Measurements from ENCODE around the gene TTC39A. TPM values are rescaled to one million over a fixed set of nuclear protein-coding genes. Genes with fewer than 3 reads are reported as not detected.

TTC39A gene
- total and polyA plus RNA-seq, 2 of the 13 experiments (the other 11 are each of a cell fraction or from before 2014, with no cell fraction given), result 0.33 to 1.5 TPM

DNA sequence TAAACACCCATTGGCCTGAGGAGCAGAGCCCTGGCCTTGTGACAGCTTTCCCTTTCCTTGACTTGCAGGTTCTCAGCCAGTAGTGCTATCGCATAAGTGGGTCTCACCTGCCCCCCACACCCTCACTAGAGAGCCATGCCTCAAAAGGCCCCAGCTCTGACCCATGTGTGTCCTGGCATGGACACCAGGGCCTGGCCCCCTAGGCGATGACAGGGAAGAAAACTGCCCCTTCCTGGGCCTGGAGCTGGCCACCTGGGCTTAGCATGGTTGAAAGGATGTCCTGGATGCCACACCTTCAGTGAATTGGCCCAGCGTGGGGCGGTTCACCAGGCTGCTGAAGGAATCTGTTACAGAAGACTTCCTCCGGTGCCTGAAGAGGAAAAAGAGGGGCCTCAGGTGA, 18.5 kb downstream of the TTC39A start:
- CTCF ChIA-PET (ENCODE audit: low intra/inter-chr PET ratio, low total read pairs), result no interaction called here
- Histone ChIP-seq H3K79me2 (ENCODE audit: insufficient read depth, low read length) (no peaks in the 10 kb centered on the region), H3K9ac (ENCODE audit: insufficient read depth, low read depth, low read length) (no peak overlapping the region), H4K20me1 (ENCODE audit: insufficient read depth, low read length) (no peaks in the 10 kb centered on the region), H3K4me2 (ENCODE audit: low read depth, low read length) (no peak overlapping the region), H3K27ac (ENCODE audit: extremely low read length, insufficient read depth, low read length) (no peak overlapping the region), H3K36me3 (replicated peaks in 1 of 2; ENCODE audit: control insufficient read depth in 1 of 2, insufficient read depth in 2 of 2, low read length in 2 of 2) (no peaks in the 10 kb centered on the region), H3K4me3 (replicated peaks in 1 of 3; ENCODE audit: insufficient read depth in 1 of 3, low read depth in 2 of 3, low read length in 3 of 3) (no peak overlapping the region), H3K4me1 (ENCODE audit: insufficient read depth, low read length) (peaks cover 29% of the 10 kb centered on the region), H3K9me3 (ENCODE audit: low read length) (no peaks in the 10 kb centered on the region), H2AFZ (ENCODE audit: low read length) (no peak overlapping the region), H3K27me3 (ENCODE audit: control insufficient read depth in 1 of 2, insufficient read depth in 2 of 2, low read length in 2 of 2) (no peaks in the 10 kb centered on the region)
- POLR2A ChIA-PET, result no interaction called here
- DNase-seq (ENCODE audit: low spot score), result no peak
- no peak for FAIRE-seq
- no peak for ATAC-seq
- BruUV-seq (replicated peaks), result no TSS peak
- in situ Hi-C loops (cut with HindIII; ENCODE audit: extremely low pct_ligation_motif_present, low pct_unique_long_range_greater_than_20kb) (no loop called here), intact Hi-C loops (cut with micrococcal nuclease; ENCODE audit: unreplicated experiment) (no loop called here)
- TF ChIP-seq BRF2 (CRISPR knock-in tag; IDR thresholded peaks at IDR 0.05), result no peak
- TF ChIP-seq ZNF747 (CRISPR knock-in tag; IDR thresholded peaks at IDR 0.05; ENCODE audit: borderline replicate concordance), result no peak
- TF ChIP-seq, protein P1, sequence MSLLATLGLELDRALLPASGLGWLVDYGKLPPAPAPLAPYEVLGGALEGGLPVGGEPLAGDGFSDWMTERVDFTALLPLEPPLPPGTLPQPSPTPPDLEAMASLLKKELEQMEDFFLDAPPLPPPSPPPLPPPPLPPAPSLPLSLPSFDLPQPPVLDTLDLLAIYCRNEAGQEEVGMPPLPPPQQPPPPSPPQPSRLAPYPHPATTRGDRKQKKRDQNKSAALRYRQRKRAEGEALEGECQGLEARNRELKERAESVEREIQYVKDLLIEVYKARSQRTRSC (CRISPR knock-in tag; IDR thresholded peaks at IDR 0.05; ENCODE audit: low read depth), result no peak
- no peak for TF ChIP-seq HOMEZ (CRISPR knock-in tag; IDR thresholded peaks at IDR 0.05; ENCODE audit: low read depth)
- TF ChIP-seq ARID5B (CRISPR knock-in tag; IDR thresholded peaks at IDR 0.05), result no peak
- TF ChIP-seq MIXL1 (CRISPR knock-in tag; IDR thresholded peaks at IDR 0.05), result no peak
- TF ChIP-seq, protein P2, sequence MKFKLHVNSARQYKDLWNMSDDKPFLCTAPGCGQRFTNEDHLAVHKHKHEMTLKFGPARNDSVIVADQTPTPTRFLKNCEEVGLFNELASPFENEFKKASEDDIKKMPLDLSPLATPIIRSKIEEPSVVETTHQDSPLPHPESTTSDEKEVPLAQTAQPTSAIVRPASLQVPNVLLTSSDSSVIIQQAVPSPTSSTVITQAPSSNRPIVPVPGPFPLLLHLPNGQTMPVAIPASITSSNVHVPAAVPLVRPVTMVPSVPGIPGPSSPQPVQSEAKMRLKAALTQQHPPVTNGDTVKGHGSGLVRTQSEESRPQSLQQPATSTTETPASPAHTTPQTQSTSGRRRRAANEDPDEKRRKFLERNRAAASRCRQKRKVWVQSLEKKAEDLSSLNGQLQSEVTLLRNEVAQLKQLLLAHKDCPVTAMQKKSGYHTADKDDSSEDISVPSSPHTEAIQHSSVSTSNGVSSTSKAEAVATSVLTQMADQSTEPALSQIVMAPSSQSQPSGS (CRISPR knock-in tag; IDR thresholded peaks at IDR 0.05), result no peak
- no peak for TF ChIP-seq TFDP1 (CRISPR knock-in tag; IDR thresholded peaks at IDR 0.05; ENCODE audit: borderline replicate concordance)
- no peak for TF ChIP-seq ZMAT3 (CRISPR knock-in tag; conservative IDR thresholded peaks at IDR 0.05)
- TF ChIP-seq SP2 (CRISPR knock-in tag; IDR thresholded peaks at IDR 0.05), result no peak
- WGBS (ENCODE audit: low lambda C conversion rate), result 67% methylated on average over 5 of the region's 5 CpGs
